SK-N-MC (cell line): Measurements from ENCODE around the gene TMEM45A.

Experiments used
- EZH2 ChIP-seq: fragments of 200-600 bp; sonication (generic); IDR thresholded peaks from one replicate; pipeline ENCODE4 v1.6.1; 2017; ENCODE audit warnings: antibody characterized with exemption
- FOXP2 ChIP-seq: optimal IDR thresholded peaks from 2 replicates; pipeline ENCODE3; 2011; ENCODE audit warnings: mild to moderate bottlenecking, moderate library complexity; ENCODE audit not compliant: insufficient read depth; ENCODE audit errors: extremely low read length, control extremely low read depth
- POLR2AphosphoS5 ChIP-seq: IDR thresholded peaks from 2 replicates; pipeline ENCODE4 v1.6.1; 2012; ENCODE audit warnings: mild to moderate bottlenecking, low read depth, low read length, borderline replicate concordance

DNA sequence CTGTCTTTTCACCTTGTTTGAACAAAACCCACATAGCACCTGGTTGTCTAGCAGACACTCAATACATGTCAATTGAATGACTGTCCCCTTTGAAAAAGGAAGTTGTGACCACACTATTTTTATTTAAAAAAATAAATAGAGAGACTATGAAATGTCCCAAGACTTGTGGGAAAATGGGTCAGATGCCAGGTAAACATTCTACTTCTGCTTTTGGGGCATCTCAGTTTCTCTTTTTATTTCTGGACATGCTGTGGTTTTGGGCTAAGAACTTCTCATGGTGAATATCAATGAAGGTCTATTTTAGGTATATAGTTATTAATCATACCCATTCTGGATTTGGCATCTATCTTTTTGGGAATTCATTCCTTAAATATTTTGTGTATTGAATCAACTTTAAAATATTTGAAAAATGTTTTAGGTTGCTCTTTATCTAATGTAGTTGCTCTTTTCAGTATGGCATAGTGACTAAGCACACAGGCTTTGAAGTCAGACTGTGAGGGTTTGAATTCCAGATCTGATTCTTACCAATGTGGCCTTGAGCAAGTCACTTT, 4.4 kb downstream of the TMEM45A start:
- TF ChIP-seq POLR2AphosphoS5 (no peak), EZH2 (no peak), FOXP2 (no peak)
